M059J (cell line): ENCODE data around the gene KRTAP10-11. TPM values are rescaled to one million over a fixed set of nuclear protein-coding genes. Genes with fewer than 3 reads are reported as not detected.

Source experiments
- DNase-seq: peaks from one replicate; pipeline ENCODE4 v3.0.0-alpha.2; 2012; ENCODE audit warnings: low read depth
- total RNA-seq: library from RNA; depleted of rRNA; stranded (reverse); fragments of >200 nt; shearing (Covaris generic); gene quantifications from 2 replicates; pipeline ENCODE4 v1.2.3, GENCODE V29; 2014; rRNA removed

The KRTAP10-11 gene
- total RNA-seq, 1 experiment from 2014 or later, result not detected

- DNase-seq, result no peak
Observed at GRCh38 chr21:44695184-44695583, 49.0 kb downstream of the KRTAP10-11 start.

GRCh38 chr21:44695641-44696040, 49.4 kb downstream of the KRTAP10-11 start:
- DNase-seq, result no peak

DNA sequence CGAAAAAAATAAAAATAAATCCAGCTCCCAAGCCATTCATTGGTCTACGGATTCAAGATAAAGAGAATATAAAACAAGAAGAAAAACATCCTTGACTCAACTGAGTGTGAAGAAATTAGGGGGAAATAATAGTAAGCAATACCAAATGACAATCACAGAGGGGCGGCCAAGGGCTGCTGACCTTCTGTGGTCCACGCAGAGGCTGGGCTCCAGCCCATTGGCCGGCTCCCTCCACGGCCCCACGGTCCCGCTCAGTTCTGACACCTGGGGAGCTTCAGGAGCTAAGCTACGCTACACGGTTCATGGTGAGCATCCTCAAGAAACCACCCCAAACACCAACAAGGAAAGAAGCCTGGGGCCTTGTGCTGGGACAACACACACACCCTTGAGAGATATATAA, 50.4 kb downstream of the KRTAP10-11 start:
- DNase-seq, result no peak

Other genes starting within 250 kb of the KRTAP10-11 start
- not detected in 2 replicates for gene LRRC3, start 190.9 kb upstream of the KRTAP10-11 start, total RNA-seq
- not detected in 2 replicates for gene KRTAP10-1, start 106.2 kb upstream of the KRTAP10-11 start, total RNA-seq
- gene KRTAP10-2, start 94.9 kb upstream of the KRTAP10-11 start, total RNA-seq, result not detected in 2 replicates
- gene KRTAP10-3, start 87.6 kb upstream of the KRTAP10-11 start, total RNA-seq, result not detected in 2 replicates
- gene KRTAP10-4, start 72.7 kb upstream of the KRTAP10-11 start, total RNA-seq, result not detected in 2 replicates
- gene KRTAP10-5, start 65.8 kb upstream of the KRTAP10-11 start, total RNA-seq, result not detected in 2 replicates
- not detected in 2 replicates for gene KRTAP10-6, start 53.9 kb upstream of the KRTAP10-11 start, total RNA-seq
- not detected in 2 replicates for gene KRTAP10-7, start 45.8 kb upstream of the KRTAP10-11 start, total RNA-seq
- not detected in 2 replicates for gene KRTAP10-8, start 34.3 kb upstream of the KRTAP10-11 start, total RNA-seq
- not detected in 2 replicates for gene KRTAP10-9, start 19.3 kb upstream of the KRTAP10-11 start, total RNA-seq
- not detected in 2 replicates for gene KRTAP10-10, start 9.1 kb upstream of the KRTAP10-11 start, total RNA-seq
- not detected in 2 replicates for gene KRTAP12-4, start 8.2 kb downstream of the KRTAP10-11 start, total RNA-seq
- gene KRTAP12-3, start 11.5 kb downstream of the KRTAP10-11 start, total RNA-seq, result not detected in 2 replicates
- not detected in 2 replicates for gene KRTAP12-2, start 20.5 kb downstream of the KRTAP10-11 start, total RNA-seq
- gene KRTAP12-1, start 35.7 kb downstream of the KRTAP10-11 start, total RNA-seq, result not detected in 2 replicates
- not detected in 2 replicates for gene KRTAP10-12, start 50.8 kb downstream of the KRTAP10-11 start, total RNA-seq
- gene TSPEAR, start 65.2 kb downstream of the KRTAP10-11 start, total RNA-seq, result not detected in 2 replicates
- 74.0 and 90.6 TPM in 2 replicates for gene UBE2G2, start 155.4 kb downstream of the KRTAP10-11 start, total RNA-seq
- gene SUMO3, start 171.6 kb downstream of the KRTAP10-11 start, total RNA-seq, result 198 and 200 TPM in 2 replicates
- 470 and 558 TPM in 2 replicates for gene PTTG1IP, start 227.3 kb downstream of the KRTAP10-11 start, total RNA-seq